CD4-positive, alpha-beta T cell (primary cell): ENCODE results near the gene SPTBN1. TPM values are rescaled to one million over a fixed set of nuclear protein-coding genes. Genes with fewer than 3 reads are reported as not detected.
A peak's percentile ranks its signal among the peaks of the same experiment; 100 is the strongest.

ENCODE experiments used
- ATAC-seq: fragments of 200-7000 bp; cut with Tn5 transposase; one replicate; pipeline ENCODE4 v1.10.0; 2022; ENCODE audit warnings: mild to moderate bottlenecking; ENCODE audit not compliant: poor library complexity
- CTCF ChIA-PET: fragments of 350-600 bp; sonication (Branson Sonifier 250); formaldehyde crosslinking; loops from one replicate; lab custom pipeline; 2021; ENCODE audit warnings: antibody characterized with exemption, inconsistent platforms; lab: Charles Lee
- POLR2A ChIA-PET: fragments of 350-600 bp; sonication (Branson Sonifier 250); formaldehyde crosslinking; loops from one replicate; lab custom pipeline; 2021; ENCODE audit warnings: antibody characterized with exemption, inconsistent platforms; lab: Charles Lee
- DNase-seq, 14 experiments: peaks; one replicate each; pipeline ENCODE4 v3.0.0-alpha.2; 2013 to 2020; ENCODE audit warnings: mixed read lengths in 2 of 14
- H3K27ac ChIP-seq, 2 donors: one replicate each; pipeline versions ENCODE4 v1.5.1 to v1.7.0; 2013; ENCODE audit warnings: low read length in 2 of 2, low read depth in 1 of 2, mild to moderate bottlenecking in 1 of 2
- H3K27me3 ChIP-seq, 2 experiments: 1 replicate in 1 of 2; 2 replicates in 1 of 2; pipeline versions ENCODE4 v1.6.1 to v1.7.0; 2013; ENCODE audit warnings: low read length in 2 of 2, control low read depth in 1 of 2, mild to moderate bottlenecking in 1 of 2, moderate library complexity in 1 of 2; ENCODE audit not compliant: insufficient read depth in 2 of 2, control insufficient read depth in 1 of 2
- H3K36me3 ChIP-seq: one replicate; pipeline ENCODE4 v1.6.1; 2013; ENCODE audit warnings: low read length, control low read depth; ENCODE audit not compliant: insufficient read depth
- H3K4me1 ChIP-seq: one replicate; pipeline ENCODE4 v1.6.1; 2013; ENCODE audit warnings: low read length, control low read depth; ENCODE audit not compliant: insufficient read depth
- H3K4me3 ChIP-seq: one replicate; pipeline ENCODE4 v1.5.1; 2013; ENCODE audit warnings: mild to moderate bottlenecking, low read length, moderate library complexity
- H3K9me3 ChIP-seq, 2 experiments: 1 replicate in 1 of 2; 2 replicates in 1 of 2; pipeline versions ENCODE4 v1.6.1 to v1.7.0; 2013; ENCODE audit warnings: low read length in 2 of 2, mild to moderate bottlenecking in 2 of 2, control low read depth in 1 of 2, moderate library complexity in 1 of 2; ENCODE audit not compliant: control insufficient read depth in 1 of 2, insufficient read depth in 1 of 2
- H3K27ac Mint-ChIP-seq: one replicate; pipeline ENCODE4 v1.8.0; 2020; ENCODE audit warnings: mixed read lengths
- H3K27me3 Mint-ChIP-seq: one replicate; pipeline ENCODE4 v1.8.0; 2021; ENCODE audit warnings: mixed read lengths
- H3K36me3 Mint-ChIP-seq: one replicate; pipeline ENCODE4 v1.8.0; 2021; ENCODE audit warnings: low read depth, mixed read lengths
- H3K4me1 Mint-ChIP-seq: one replicate; pipeline ENCODE4 v1.8.0; 2021; ENCODE audit warnings: low read depth, mixed read lengths
- H3K4me3 Mint-ChIP-seq: one replicate; pipeline ENCODE4 v1.8.0; 2020; ENCODE audit warnings: mild to moderate bottlenecking, mixed read lengths
- H3K9me3 Mint-ChIP-seq: one replicate; pipeline ENCODE4 v1.8.0; 2020; ENCODE audit warnings: mixed read lengths
- CTCF ChIP-seq: fragments of 200-600 bp; IDR thresholded peaks from one replicate; pipeline ENCODE4 v1.8.0; 2022; ENCODE audit warnings: antibody characterized with exemption, mild to moderate bottlenecking
- intact Hi-C, 2 experiments: fragments of 100-400 bp; cut with DNase I in 1 of 2; cut with micrococcal nuclease in 1 of 2; formaldehyde crosslinking; loops; one replicate each; pipeline versions ENCODE4 v1.15.1 to v1.9.0; 2023 to 2025; cut with DNase I, micrococcal nuclease
- total RNA-seq, 174 experiments: library from RNA in 2 of 174; stranded (reverse) in 2 of 174; gene quantifications; one replicate each; pipeline ENCODE4 v1.2.3 and lab custom pipeline; 2021 to 2026

The SPTBN1 gene
- total RNA-seq, 2 experiments from 2014 or later, result 156 to 166 TPM

DNA sequence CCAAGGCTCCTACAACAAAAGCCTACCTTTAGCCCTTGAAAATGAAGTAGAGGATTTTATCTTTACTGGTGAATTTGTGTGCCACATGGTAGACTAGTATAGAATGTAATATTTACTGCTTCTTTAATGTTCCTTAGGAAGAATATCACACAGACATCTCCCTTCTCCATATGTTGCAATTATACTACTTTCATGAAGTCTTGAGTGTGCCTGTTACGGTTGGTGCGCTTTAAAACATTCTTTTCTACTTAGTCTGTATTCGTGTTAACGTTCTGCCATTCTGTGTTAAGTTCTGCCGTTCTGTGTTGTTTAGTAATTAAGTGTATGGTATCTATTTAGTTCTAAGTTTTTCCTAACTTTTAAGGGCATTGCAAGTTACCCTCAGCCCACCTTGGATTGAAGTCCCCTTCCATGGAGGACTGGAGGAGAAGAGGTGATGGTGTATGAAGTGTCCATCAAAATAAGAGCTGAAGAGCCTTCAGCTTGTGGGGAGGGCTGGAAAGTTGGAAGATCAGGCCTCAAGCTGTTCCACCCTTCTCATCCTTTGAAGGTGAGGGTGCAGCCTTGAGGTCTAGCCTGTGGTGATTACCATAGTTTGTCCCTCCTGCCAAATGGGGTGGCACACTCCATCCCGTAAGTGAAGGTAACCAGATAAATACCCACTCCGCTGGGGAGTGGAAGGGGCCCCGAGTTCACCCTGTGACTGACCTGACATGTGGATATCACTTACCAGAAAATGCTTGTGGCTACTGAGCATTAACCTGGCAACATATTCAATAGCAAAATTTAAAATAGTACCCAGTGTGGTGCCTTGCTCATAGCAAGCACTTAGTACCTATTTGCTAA is 131.3 kb downstream of the SPTBN1 start:
- H3K36me3 ChIP-seq, result peaks cover 6% of the 10 kb centered on the region
- ChIA-PET POLR2A (interaction anchor here (1.0 to 3.9 kb wide), 5 partner anchors 9 to 28 kb away, joined by 3 to 25 read pairs (median 9); no protein-coding TSS in a partner anchor), CTCF (interaction anchor here (1.0 kb wide), 1 partner anchor 28 kb away, joined by 4 read pairs; no protein-coding TSS in a partner anchor)
- peak overlapping the region; percentile 6 to 80 for H3K27ac ChIP-seq
- H3K9me3 ChIP-seq, result no peaks in the 10 kb centered on the region
- no peak for TF ChIP-seq CTCF
- Mint-ChIP-seq H3K4me3 (peak overlapping the region; percentile 74), H3K27ac (peak overlapping the region; percentile 96), H3K27me3 (no peaks in the 10 kb centered on the region), H3K4me1 (peaks cover 100% of the 10 kb centered on the region), H3K9me3 (no peaks in the 10 kb centered on the region), H3K36me3 (peaks cover 3% of the 10 kb centered on the region)
- no peak for DNase-seq
- H3K27me3 ChIP-seq, result no peaks in the 10 kb centered on the region
- no peak for ATAC-seq
- no peak overlapping the region for H3K4me3 ChIP-seq
- H3K4me1 ChIP-seq, result peaks cover 59% of the 10 kb centered on the region
- intact Hi-C loops, result loop anchor here in 1 of 2 experiments (2.0 kb wide), 2 partner anchors 17 to 29 kb away; no protein-coding TSS in a partner anchor

DNA sequence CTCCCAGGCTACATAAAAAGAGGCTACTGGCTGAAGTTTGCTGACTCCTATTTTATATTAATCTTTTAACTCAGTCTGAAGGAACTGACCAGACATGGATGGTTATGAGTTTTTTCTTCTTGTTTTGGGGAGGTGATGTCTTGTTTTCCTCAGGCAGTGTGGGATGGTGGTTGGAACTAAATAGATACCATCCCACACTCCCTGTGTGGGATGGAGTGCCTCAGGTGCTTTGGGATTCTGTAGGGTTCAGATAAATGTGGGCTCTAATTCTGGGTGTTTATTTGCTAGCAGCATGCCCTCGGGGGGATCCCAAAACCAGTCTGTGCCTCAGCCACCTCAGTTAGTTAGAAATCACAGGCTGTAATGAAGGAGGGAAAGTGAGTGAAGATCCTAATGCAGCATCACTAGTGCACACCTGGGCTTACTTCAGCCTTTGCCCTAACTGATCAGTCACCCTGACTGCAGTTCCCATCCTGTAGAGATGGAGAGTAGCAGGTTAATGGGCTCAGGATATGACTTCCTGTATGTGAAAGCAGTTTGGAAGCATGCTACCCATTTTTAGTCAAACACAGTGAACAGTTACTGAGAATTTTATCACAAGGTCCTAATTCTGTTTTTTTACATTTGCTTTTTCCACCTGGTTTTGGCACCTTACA is 132.2 kb downstream of the SPTBN1 start:
- intact Hi-C loops, result loop anchor here in 1 of 2 experiments (2.0 kb wide), 2 partner anchors 16 to 30 kb away; no protein-coding TSS in a partner anchor
- Mint-ChIP-seq H3K9me3 (no peaks in the 10 kb centered on the region), H3K27ac (peak overlapping the region; percentile 96), H3K27me3 (no peaks in the 10 kb centered on the region), H3K4me3 (peak overlapping the region; percentile 16), H3K36me3 (peaks cover 9% of the 10 kb centered on the region), H3K4me1 (peaks cover 100% of the 10 kb centered on the region)
- no peaks in the 10 kb centered on the region for H3K27me3 ChIP-seq
- CTCF ChIA-PET, result interaction anchor here (1.0 to 1.6 kb wide), 3 partner anchors 29 to 32 kb away, joined by 3 to 5 read pairs (median 4); no protein-coding TSS in a partner anchor
- TF ChIP-seq CTCF, result no peak
- no peak for ATAC-seq
- POLR2A ChIA-PET, result interaction anchor here (1.0 to 3.6 kb wide), 7 partner anchors 7 to 29 kb away, joined by 3 to 31 read pairs (median 14); no protein-coding TSS in a partner anchor
- DNase-seq, result no peak
- no peak overlapping the region for H3K4me3 ChIP-seq
- H3K9me3 ChIP-seq, result no peaks in the 10 kb centered on the region
- peaks cover 57% of the 10 kb centered on the region for H3K4me1 ChIP-seq
- H3K36me3 ChIP-seq, result peaks cover 9% of the 10 kb centered on the region
- H3K27ac ChIP-seq, result peak overlapping the region; percentile 6 to 80

DNA sequence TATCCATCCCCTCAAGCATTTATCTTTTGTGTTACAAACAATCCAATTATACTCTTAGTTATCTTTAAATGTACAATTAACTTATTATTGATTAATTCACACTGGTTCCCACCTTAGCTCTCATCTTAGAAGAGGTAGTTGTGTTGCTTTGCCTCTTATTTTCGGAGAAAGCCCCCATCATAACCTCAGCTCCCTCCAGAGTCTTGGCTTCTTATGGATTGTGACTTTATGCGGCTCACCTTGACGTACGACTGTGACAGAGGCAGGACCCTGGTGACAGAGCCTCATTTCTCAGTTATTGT is 132.9 kb downstream of the SPTBN1 start:
- no peaks in the 10 kb centered on the region for H3K9me3 ChIP-seq
- no peaks in the 10 kb centered on the region for H3K27me3 Mint-ChIP-seq
- no peaks in the 10 kb centered on the region for H3K9me3 Mint-ChIP-seq
- H3K4me3 Mint-ChIP-seq, result peak overlapping the region; percentile 74
- DNase-seq (no peak), ATAC-seq (no peak)
- H3K27me3 ChIP-seq, result no peaks in the 10 kb centered on the region
- ChIA-PET CTCF (interaction anchor here (1.2 to 1.6 kb wide), 3 partner anchors 9 to 32 kb away, joined by 3 to 7 read pairs (median 5); no protein-coding TSS in a partner anchor), POLR2A (interaction anchor here (1.4 to 3.6 kb wide), 9 partner anchors 8 to 30 kb away, joined by 4 to 31 read pairs (median 14); no protein-coding TSS in a partner anchor)
- H3K36me3 ChIP-seq, result peaks cover 11% of the 10 kb centered on the region
- peak overlapping the region; percentile 27 for H3K4me3 ChIP-seq
- peak overlapping the region; percentile 96 for H3K27ac Mint-ChIP-seq
- peaks cover 62% of the 10 kb centered on the region for H3K4me1 ChIP-seq
- H3K4me1 Mint-ChIP-seq, result peaks cover 98% of the 10 kb centered on the region
- no peak for TF ChIP-seq CTCF
- peak overlapping the region; percentile 74 to 80 for H3K27ac ChIP-seq
- peaks cover 11% of the 10 kb centered on the region for H3K36me3 Mint-ChIP-seq
- intact Hi-C loops, result loop anchor here in 1 of 2 experiments (1.0 to 2.0 kb wide), 3 partner anchors 8 to 30 kb away; no protein-coding TSS in a partner anchor
